H1 (cell line): ENCODE results near the gene CHCHD3. TPM values are rescaled to one million over a fixed set of nuclear protein-coding genes. Genes with fewer than 3 reads are reported as not detected.

ENCODE experiments used
- CTCF ChIA-PET: fragments of 300-600 bp; sonication (Branson Sonifier 250); formaldehyde crosslinking; loops from one replicate; lab custom pipeline; 2021; ENCODE audit not compliant: partially characterized antibody; lab: Charles Lee
- POLR2A ChIA-PET: fragments of 300-600 bp; sonication (Branson Sonifier 250); formaldehyde crosslinking; loops from one replicate; lab custom pipeline; 2021; ENCODE audit warnings: inconsistent platforms; ENCODE audit not compliant: partially characterized antibody; lab: Charles Lee
- DNase-seq, 2 experiments: peaks; one replicate each; pipeline versions ENCODE4 v3.0.0 to v3.0.0-alpha.2; 2010 to 2022; ENCODE audit warnings: low spot score in 2 of 2, low read depth in 1 of 2, mixed read lengths in 1 of 2
- FAIRE-seq: peaks from 2 replicates; lab custom pipeline; 2011; peaks lifted over from hg19 to GRCh38; lab: Jason Lieb, UNC
- H2AFZ ChIP-seq: 2 replicates; pipeline ENCODE4 v1.8.1; 2012; ENCODE audit warnings: low read length, inconsistent platforms
- H2AK5ac ChIP-seq: 2 replicates; pipeline ENCODE4 v1.6.1; 2013; ENCODE audit warnings: low read depth, low read length
- H2BK120ac ChIP-seq: replicated peaks from 2 replicates; pipeline ENCODE3; 2013; ENCODE audit warnings: low read depth, low read length, inconsistent platforms
- H2BK12ac ChIP-seq: 2 replicates; pipeline ENCODE4 v1.6.1; 2013; ENCODE audit warnings: low read depth, low read length
- H2BK15ac ChIP-seq: 2 replicates; pipeline ENCODE4 v1.6.1; 2013; ENCODE audit warnings: low read length
- H2BK20ac ChIP-seq: 2 replicates; pipeline ENCODE4 v1.6.1; 2013; ENCODE audit warnings: low read length
- H2BK5ac ChIP-seq: 2 replicates; pipeline ENCODE4 v1.6.1; 2013; ENCODE audit warnings: low read depth, low read length
- H3K14ac ChIP-seq: 2 replicates; pipeline ENCODE4 v1.6.1; 2013; ENCODE audit warnings: inconsistent platforms; ENCODE audit not compliant: insufficient read length
- H3K18ac ChIP-seq: 2 replicates; pipeline ENCODE4 v1.6.1; 2013; ENCODE audit warnings: low read length; ENCODE audit errors: extremely low read depth
- H3K23ac ChIP-seq: 2 replicates; pipeline ENCODE4 v1.6.1; 2013; ENCODE audit warnings: inconsistent platforms; ENCODE audit not compliant: insufficient read length
- H3K23me2 ChIP-seq: 2 replicates; pipeline ENCODE4 v1.6.1; 2013; ENCODE audit warnings: low read depth, low read length
- H3K27ac ChIP-seq: 2 replicates; pipeline ENCODE4 v1.6.1; 2011; ENCODE audit warnings: low read depth, low read length, inconsistent platforms
- H3K27me3 ChIP-seq, 4 experiments: replicated peaks in 1 of 4; 1 replicate in 1 of 4; 2 replicates in 3 of 4; pipeline versions ENCODE4 v1.6.1 to v1.8.1; 2011 to 2013; ENCODE audit warnings: low read length in 3 of 4, mild to moderate bottlenecking in 3 of 4, inconsistent platforms in 2 of 4, mixed read lengths in 2 of 4, moderate library complexity in 1 of 4; ENCODE audit not compliant: control insufficient read depth in 3 of 4, insufficient read depth in 3 of 4; ENCODE audit errors: extremely low read depth in 1 of 4
- H3K36me3 ChIP-seq, 4 experiments: 2 replicates each; pipeline versions ENCODE4 v1.6.1 to v1.8.1; 2011 to 2013; ENCODE audit warnings: mild to moderate bottlenecking in 4 of 4, low read length in 3 of 4, moderate library complexity in 2 of 4, control low read depth in 1 of 4, inconsistent platforms in 1 of 4; ENCODE audit not compliant: insufficient read depth in 4 of 4, control insufficient read depth in 2 of 4
- H3K4ac ChIP-seq: replicated peaks from 2 replicates; pipeline ENCODE3; 2013; ENCODE audit warnings: low read length, low read depth, mixed read lengths, inconsistent platforms; ENCODE audit not compliant: insufficient read length
- H3K4me1 ChIP-seq, 4 experiments: replicated peaks in 1 of 4; 1 replicate in 1 of 4; 2 replicates in 3 of 4; pipeline versions ENCODE4 v1.6.1 to v1.8.1; 2011 to 2013; ENCODE audit warnings: low read length in 3 of 4, inconsistent platforms in 2 of 4, mixed read lengths in 1 of 4; ENCODE audit not compliant: insufficient read depth in 4 of 4, control insufficient read depth in 3 of 4
- H3K4me2 ChIP-seq, 2 experiments: 2 replicates each; pipeline versions ENCODE4 v1.6.1 to v1.8.1; 2011 to 2013; ENCODE audit warnings: low read depth in 2 of 2, low read length in 2 of 2, control low read depth in 1 of 2, inconsistent platforms in 1 of 2, mild to moderate bottlenecking in 1 of 2; ENCODE audit not compliant: insufficient read depth in 1 of 2
- H3K4me3 ChIP-seq, 4 experiments: fragments of 200-600, 300-600 bp in 1 of 4; sonication (generic), shearing (Covaris generic), sonication (Bioruptor Twin) in 1 of 4; 2 replicates each; pipeline versions ENCODE4 v1.5.1 to v1.8.1; 2011 to 2016; ENCODE audit warnings: low read length in 4 of 4, low read depth in 3 of 4, control low read depth in 2 of 4, inconsistent platforms in 2 of 4, mild to moderate bottlenecking in 2 of 4, mixed read lengths in 1 of 4, moderate library complexity in 1 of 4; ENCODE audit not compliant: insufficient read depth in 2 of 4; ENCODE audit errors: extremely low read depth in 1 of 4
- H3K56ac ChIP-seq: replicated peaks from 2 replicates; pipeline ENCODE3; 2013; ENCODE audit warnings: low read depth, mild to moderate bottlenecking, mixed read lengths, low read length, inconsistent platforms; ENCODE audit not compliant: insufficient read length
- H3K79me1 ChIP-seq: 2 replicates; pipeline ENCODE4 v1.6.1; 2013; ENCODE audit warnings: low read depth, low read length, control low read depth
- H3K79me2 ChIP-seq, 2 experiments: 2 replicates each; pipeline versions ENCODE4 v1.6.1 to v1.8.1; 2012 to 2013; ENCODE audit warnings: low read length in 2 of 2, mild to moderate bottlenecking in 2 of 2, inconsistent platforms in 1 of 2; ENCODE audit not compliant: insufficient read depth in 2 of 2, control insufficient read depth in 1 of 2
- H3K9ac ChIP-seq, 4 experiments: replicated peaks in 1 of 4; 1 replicate in 1 of 4; 2 replicates in 3 of 4; pipeline versions ENCODE4 v1.6.1 to v1.8.1; 2011 to 2013; ENCODE audit warnings: low read depth in 3 of 4, low read length in 3 of 4, control low read depth in 2 of 4, mild to moderate bottlenecking in 2 of 4, moderate library complexity in 2 of 4, inconsistent platforms in 1 of 4; ENCODE audit errors: extremely low read depth in 1 of 4
- H3K9me3 ChIP-seq, 2 experiments: 2 replicates each; pipeline versions ENCODE4 v1.6.1 to v1.8.1; 2012 to 2013; ENCODE audit warnings: mild to moderate bottlenecking in 2 of 2, moderate library complexity in 2 of 2, control low read depth in 1 of 2, inconsistent platforms in 1 of 2, low read depth in 1 of 2, low read length in 1 of 2, mixed read lengths in 1 of 2; ENCODE audit not compliant: insufficient read depth in 2 of 2
- H4K20me1 ChIP-seq, 2 experiments: replicated peaks in 1 of 2; 2 replicates each; pipeline versions ENCODE3 to v1.8.1; 2011 to 2013; ENCODE audit warnings: inconsistent platforms in 2 of 2, low read length in 2 of 2, mild to moderate bottlenecking in 1 of 2; ENCODE audit not compliant: insufficient read depth in 2 of 2, control insufficient read depth in 1 of 2
- H4K5ac ChIP-seq: 2 replicates; pipeline ENCODE4 v1.6.1; 2013; ENCODE audit warnings: low read length, low read depth, mixed read lengths, inconsistent platforms; ENCODE audit not compliant: insufficient read length
- H4K8ac ChIP-seq: 2 replicates; pipeline ENCODE4 v1.8.0; 2013; ENCODE audit warnings: mild to moderate bottlenecking, moderate library complexity, low read length, inconsistent platforms; ENCODE audit not compliant: insufficient read depth; ENCODE audit errors: extremely low read depth
- H4K91ac ChIP-seq: replicated peaks from 2 replicates; pipeline ENCODE3; 2013; ENCODE audit warnings: low read length, mixed read lengths, inconsistent platforms; ENCODE audit not compliant: insufficient read length
- ATF3 ChIP-seq: IDR thresholded peaks from 2 replicates; pipeline ENCODE4 v1.6.1; 2011; ENCODE audit warnings: low read depth, mild to moderate bottlenecking, low read length; ENCODE audit not compliant: insufficient read depth
- BACH1 ChIP-seq: IDR thresholded peaks from 2 replicates; pipeline ENCODE4 v1.6.1; 2012; ENCODE audit warnings: low read length, improper control_type of control experiment
- BCL11A ChIP-seq, 2 experiments: IDR thresholded peaks; one replicate each; pipeline ENCODE4 v1.6.1; 2011; ENCODE audit warnings: low read depth in 2 of 2, low read length in 2 of 2, mild to moderate bottlenecking in 2 of 2
- CREB1 ChIP-seq: IDR thresholded peaks from 2 replicates; pipeline ENCODE4 v1.6.1; 2012; ENCODE audit warnings: inconsistent platforms
- FOSL1 ChIP-seq: IDR thresholded peaks from 2 replicates; pipeline ENCODE4 v1.6.1; 2011; ENCODE audit warnings: mild to moderate bottlenecking, low read depth, low read length, moderate library complexity; ENCODE audit not compliant: insufficient read depth
- PHF8 ChIP-seq: fragments of 200-600 bp; sonication (generic); conservative IDR thresholded peaks from 2 replicates; pipeline ENCODE4 v1.7.1; 2012; ENCODE audit warnings: low read depth, mild to moderate bottlenecking, inconsistent platforms, low read length, moderate library complexity
- SAP30 ChIP-seq: fragments of 300-600 bp; sonication (generic); IDR thresholded peaks from 2 replicates; pipeline ENCODE4 v1.7.1; 2012; ENCODE audit warnings: low read length, moderate library complexity, mild to moderate bottlenecking, inconsistent platforms; ENCODE audit not compliant: insufficient read depth, insufficient replicate concordance
- SP4 ChIP-seq: IDR thresholded peaks from 2 replicates; pipeline ENCODE4 v1.6.1; 2012; ENCODE audit warnings: low read length, inconsistent platforms
- SUZ12 ChIP-seq: fragments of 200-600 bp; sonication (generic); IDR thresholded peaks from 2 replicates; pipeline ENCODE4 v1.6.1; 2012; ENCODE audit warnings: mild to moderate bottlenecking, inconsistent platforms, low read length, moderate library complexity, mixed read lengths
- TBP ChIP-seq: IDR thresholded peaks from 2 replicates; pipeline ENCODE4 v1.6.1; 2011; ENCODE audit warnings: low read depth, low read length, improper control_type of control experiment
- YY1 ChIP-seq: IDR thresholded peaks from 2 replicates; pipeline ENCODE4 v1.6.1; 2011; ENCODE audit warnings: low read depth, mild to moderate bottlenecking, low read length
- ZNF274 ChIP-seq: IDR thresholded peaks from 2 replicates; pipeline ENCODE4 v1.7.0; 2012; ENCODE audit warnings: low read length, borderline replicate concordance; ENCODE audit errors: extremely low read depth
- WGBS, 2 experiments: shearing (Covaris generic) in 1 of 2; methylation state at CpG; one replicate each; pipeline versions ENCODE4 v1.1.6 to v1.1.7; 2013 to 2015; ENCODE audit warnings: low lambda C conversion rate in 2 of 2, mixed read lengths in 2 of 2, inconsistent platforms in 1 of 2, low coverage in 1 of 2, missing lambda C conversion rate in 1 of 2; ENCODE audit not compliant: insufficient replicate concordance in 2 of 2, insufficient coverage in 1 of 2, insufficient read length in 1 of 2; ENCODE audit errors: extremely low coverage in 1 of 2, missing lambda C conversion rate in 1 of 2; 5-methylcytosine and 5-hydroxymethylcytosine counted together
- polyA plus RNA-seq, 7 experiments: library from polyadenylated mRNA; depleted of rRNA in 3 of 7; stranded (reverse) in 5 of 7; unstranded in 2 of 7; fragments of >200 nt in 5 of 7; fragments of 200-250 nt in 2 of 7; gene quantifications; 1 replicate in 5 of 7; 2 replicates in 1 of 7; 4 replicates in 1 of 7; pipeline versions ENCODE4 v1.2.1 to v1.2.3, GENCODE V29; 2011 to 2013; ENCODE audit warnings: missing spikeins in 2 of 7, mixed read lengths in 2 of 7
- total RNA-seq: library from RNA; stranded (reverse); fragmentation: NEBNext Ultra II Directional; extraction: Animal tissue kit (Norgen Biotek cat#: 25700); gene quantifications from 2 replicates; pipeline ENCODE4 v1.2.1, GENCODE V29; 2021

The CHCHD3 gene
- total and polyA plus RNA-seq, 2 of the 8 experiments (the other 6 are each of a cell fraction or from before 2014, with no cell fraction given) = 42.9 to 137 TPM

GRCh38 chr7:132956556-132956955 is 125.3 kb downstream of the CHCHD3 start:
- 87% methylated on average over 2 of the region's 2 CpGs; no CpG with 5 or more reads in 1 of the 2 experiments for WGBS, 2 experiments
- Histone ChIP-seq H3K79me1 (peaks cover 8% of the 10 kb centered on the region; the same call in 1 of the 2 replicates), H3K27ac (no peak overlapping the region), H3K23me2 (no peaks in the 10 kb centered on the region), H3K56ac (no peak overlapping the region)
- TF ChIP-seq SUZ12 (no peak), YY1 (no peak), BACH1 (no peak), ZNF274 (no peak), FOSL1 (no peak), CREB1 (no peak), BCL11A (IDR thresholded peaks at IDR 0.05; ENCODE audit: low read depth in 2 of 2, low read length in 2 of 2) (no peak), SP4 (no peak), SAP30 (no peak), PHF8 (no peak), ATF3 (no peak), TBP (no peak)
- TF ChIP-seq, all 59 proteins: peak for 0
- no peak overlapping the region for H3K4me2 ChIP-seq
- no peaks in the 10 kb centered on the region for H3K9me3 ChIP-seq
- H3K4me3 ChIP-seq = no peak overlapping the region
- DNase-seq (no peak), FAIRE-seq (no peak)
- H2BK20ac ChIP-seq = no peak overlapping the region
- H3K9ac ChIP-seq = no peak overlapping the region
- no peak overlapping the region for H4K91ac ChIP-seq
- POLR2A ChIA-PET = interaction anchor here (1.2 kb wide), 1 partner anchor 11 kb away, joined by 3 read pairs; no protein-coding TSS in a partner anchor
- H3K79me2 ChIP-seq = 0 out of 4 replicates have a peak, but pooled peaks cover 0 to 20% of the 10 kb centered on the region in 2 experiments
- no peak overlapping the region for H4K8ac ChIP-seq
- H2BK15ac ChIP-seq = no peak overlapping the region
- no peak overlapping the region for H3K14ac ChIP-seq
- CTCF ChIA-PET = no interaction called here
- no peak overlapping the region for H2BK5ac ChIP-seq
- no peaks in the 10 kb centered on the region for H4K20me1 ChIP-seq
- H3K18ac ChIP-seq = no peak overlapping the region
- no peak overlapping the region for H2AK5ac ChIP-seq
- H3K36me3 ChIP-seq = no peaks in the 10 kb centered on the region
- no peak overlapping the region for H2BK12ac ChIP-seq
- no peaks in the 10 kb centered on the region for H3K4me1 ChIP-seq
- H2AFZ ChIP-seq = no peak overlapping the region
- no peak overlapping the region for H2BK120ac ChIP-seq
- H4K5ac ChIP-seq = no peak overlapping the region
- no peak overlapping the region for H3K23ac ChIP-seq
- no peaks in the 10 kb centered on the region for H3K27me3 ChIP-seq
- H3K4ac ChIP-seq = no peak overlapping the region
